Bronchial epithelial cell (primary cell): Measurements from ENCODE around the gene IGFBP4. TPM values are rescaled to one million over a fixed set of nuclear protein-coding genes. Genes with fewer than 3 reads are reported as not detected.

ENCODE experiments used
- DNase-seq: peaks from one replicate; pipeline ENCODE4 v3.0.0-alpha.2; 2010; ENCODE audit warnings: low read depth
- FAIRE-seq: peaks from 2 replicates; lab custom pipeline; 2011; peaks lifted over from hg19 to GRCh38; lab: Jason Lieb, UNC
- H3K27me3 ChIP-seq: 2 replicates; pipeline ENCODE4 v1.5.1; 2011; ENCODE audit warnings: low read length; ENCODE audit not compliant: control insufficient read depth, insufficient read depth
- H3K36me3 ChIP-seq: 2 replicates; pipeline ENCODE4 v1.5.1; 2011; ENCODE audit warnings: low read length; ENCODE audit not compliant: control insufficient read depth, insufficient read depth
- H3K4me3 ChIP-seq: 2 replicates; pipeline ENCODE4 v1.5.1; 2011; ENCODE audit warnings: mild to moderate bottlenecking, low read depth, low read length, control low read depth
- CTCF ChIP-seq: IDR thresholded peaks from 2 replicates; pipeline ENCODE4 v1.5.1; 2011; ENCODE audit warnings: mild to moderate bottlenecking, moderate library complexity, low read length, control low read depth, inconsistent platforms; ENCODE audit not compliant: insufficient read depth, severe bottlenecking
- total RNA-seq: library from RNA; depleted of rRNA; stranded (reverse); fragments of >200 nt; gene quantifications from 2 replicates; pipeline ENCODE4 v1.2.1, GENCODE V29; 2014

IGFBP4 gene
- total RNA-seq, 1 donor from 2014 or later, result 21.9 TPM

- TF ChIP-seq CTCF, result no peak
- FAIRE-seq (peak; percentile 99), DNase-seq (no peak)
- Histone ChIP-seq H3K4me3 (no peak overlapping the region), H3K27me3 (no peaks in the 10 kb centered on the region), H3K36me3 (peaks cover 6% of the 10 kb centered on the region)
Observed at GRCh38 chr17:40458851-40459482, 15.7 kb downstream of the IGFBP4 start.

GRCh38 chr17:40459636-40460603 lies 16.7 kb downstream of the IGFBP4 start:
- no peak for TF ChIP-seq CTCF

GRCh38 chr17:40460604-40460967 lies 17.3 kb downstream of the IGFBP4 start:
- Histone ChIP-seq H3K27me3 (no peaks in the 10 kb centered on the region), H3K36me3 (peaks cover 3% of the 10 kb centered on the region), H3K4me3 (no peak overlapping the region)
- DNase-seq (no peak), FAIRE-seq (no peak)
- TF ChIP-seq CTCF, result no peak

More at GRCh38 chr17:40459636-40460603, 16.7 kb downstream of the IGFBP4 start:
- no peaks in the 10 kb centered on the region for H3K27me3 ChIP-seq
- H3K4me3 ChIP-seq, result no peak overlapping the region
- no peak for DNase-seq
- FAIRE-seq, result peak; percentile 50
- H3K36me3 ChIP-seq, result peaks cover 3% of the 10 kb centered on the region

- FAIRE-seq, result peak; percentile 47
Observed at GRCh38 chr17:40460968-40461731, 17.9 kb downstream of the IGFBP4 start.

More at GRCh38 chr17:40460968-40461731, 17.9 kb downstream of the IGFBP4 start:
- no peak for TF ChIP-seq CTCF
- Histone ChIP-seq H3K36me3 (peaks cover 3% of the 10 kb centered on the region), H3K4me3 (no peak overlapping the region), H3K27me3 (no peaks in the 10 kb centered on the region)
- no peak for DNase-seq
